ENCODE measurements around the gene VTCN1. TPM values are rescaled to one million over a fixed set of nuclear protein-coding genes. Genes with fewer than 3 reads are reported as not detected.
"Not testable (repeated sequence)": the region's sequence is repeated elsewhere in the genome, so short reads cannot be mapped to it uniquely, and the experiment has no call there.

VTCN1 gene
- polyA plus RNA-seq, 6 donors from 2014 or later = not detected

- Mint-ChIP-seq H3K27ac (no peak overlapping the region), H3K27me3 (no peaks in the 10 kb centered on the region), H3K36me3 (no peaks in the 10 kb centered on the region), H3K9me3 (no peaks in the 10 kb centered on the region), H3K4me3 (no peak overlapping the region), H3K4me1 (no peaks in the 10 kb centered on the region)
- ATAC-seq (ENCODE audit: low read depth in 2 of 2) (no peak), DNase-seq (no peak)
These were observed 98.5 kb downstream of the VTCN1 start for GRCh38 chr1:117112047-117112717.

- Mint-ChIP-seq H3K4me3 (no peak overlapping the region), H3K36me3 (no peaks in the 10 kb centered on the region), H3K9me3 (no peaks in the 10 kb centered on the region), H3K4me1 (no peaks in the 10 kb centered on the region), H3K27me3 (no peaks in the 10 kb centered on the region), H3K27ac (no peak overlapping the region)
- no peak for DNase-seq
- no peak for ATAC-seq (ENCODE audit: low read depth in 2 of 2)
These were observed 100.0 kb downstream of the VTCN1 start for GRCh38 chr1:117110774-117111173.

- Mint-ChIP-seq H3K27me3 (no peaks in the 10 kb centered on the region), H3K4me3 (no peak overlapping the region)
These were observed 103.4 kb downstream of the VTCN1 start for GRCh38 chr1:117107364-117107763.

DNA sequence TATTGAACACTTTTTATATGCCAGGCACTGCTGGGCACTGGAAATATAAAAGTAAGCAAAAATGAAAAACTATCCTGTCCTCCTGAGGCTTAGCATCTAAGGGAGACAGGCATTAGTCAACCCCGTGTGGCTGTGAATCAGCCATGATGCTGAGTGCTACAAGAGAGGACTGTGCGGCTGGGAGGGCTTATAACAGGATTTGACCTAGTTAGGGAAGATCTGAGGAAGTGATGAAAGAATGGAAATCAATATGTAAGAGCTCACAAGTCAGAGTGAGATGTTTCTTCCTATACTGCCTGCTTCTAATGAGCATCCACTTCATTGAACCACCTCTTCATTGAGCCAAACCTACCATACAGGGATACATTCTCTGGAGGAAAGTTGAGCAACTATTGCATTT lies 104.2 kb downstream of the VTCN1 start:
- Mint-ChIP-seq H3K4me3 (no peak overlapping the region), H3K27me3 (no peaks in the 10 kb centered on the region), H3K27ac (no peak overlapping the region), H3K9me3 (no peaks in the 10 kb centered on the region), H3K36me3 (peaks cover 6 to 7% of the 10 kb centered on the region in 2 donors), H3K4me1 (no peaks in the 10 kb centered on the region)
- ATAC-seq (ENCODE audit: low read depth in 2 of 2) = no peak
- DNase-seq = no peak

More at GRCh38 chr1:117107364-117107763, 103.4 kb downstream of the VTCN1 start:
- H3K4me1 Mint-ChIP-seq = no peaks in the 10 kb centered on the region
- no peak for DNase-seq
- H3K27ac Mint-ChIP-seq = no peak overlapping the region
- peaks cover 0 to 1% of the 10 kb centered on the region in 2 donors for H3K36me3 Mint-ChIP-seq
- no peak for ATAC-seq (ENCODE audit: low read depth in 2 of 2)
- H3K9me3 Mint-ChIP-seq = no peaks in the 10 kb centered on the region

DNA sequence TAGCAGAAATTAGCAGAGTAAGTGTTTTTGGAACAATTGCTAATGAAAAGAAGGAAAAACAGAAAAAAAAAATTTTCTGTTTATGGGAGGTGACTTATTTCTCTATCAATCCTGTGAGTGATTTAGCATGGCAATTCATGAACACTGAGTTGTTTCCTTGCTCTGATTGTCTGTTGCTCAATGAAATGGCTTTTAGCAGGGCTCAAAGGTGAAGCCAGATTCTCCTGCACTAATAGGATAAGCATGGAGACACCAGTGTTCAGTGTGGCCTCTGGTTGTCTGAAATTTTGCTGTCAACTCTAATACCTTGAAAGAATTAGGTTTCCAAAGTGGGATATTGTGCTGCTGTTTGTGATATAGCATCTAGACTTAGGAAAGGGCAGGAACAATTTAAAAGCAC lies 105.0 kb downstream of the VTCN1 start:
- DNase-seq = no peak
- Mint-ChIP-seq H3K4me1 (no peaks in the 10 kb centered on the region), H3K27ac (no peak overlapping the region), H3K4me3 (no peak overlapping the region), H3K27me3 (no peaks in the 10 kb centered on the region), H3K36me3 (peaks cover 10 to 13% of the 10 kb centered on the region in 2 donors), H3K9me3 (no peaks in the 10 kb centered on the region)
- ATAC-seq (ENCODE audit: low read depth in 2 of 2) = no peak

- Mint-ChIP-seq H3K9me3 (no peaks in the 10 kb centered on the region), H3K36me3 (peaks cover 17 to 20% of the 10 kb centered on the region in 2 donors), H3K27ac (no peak overlapping the region), H3K4me3 (no peak overlapping the region), H3K4me1 (no peaks in the 10 kb centered on the region), H3K27me3 (no peaks in the 10 kb centered on the region)
- ATAC-seq (ENCODE audit: low read depth in 2 of 2) (no peak), DNase-seq (no peak)
These were observed 105.7 kb downstream of the VTCN1 start for GRCh38 chr1:117104986-117105385.

DNA sequence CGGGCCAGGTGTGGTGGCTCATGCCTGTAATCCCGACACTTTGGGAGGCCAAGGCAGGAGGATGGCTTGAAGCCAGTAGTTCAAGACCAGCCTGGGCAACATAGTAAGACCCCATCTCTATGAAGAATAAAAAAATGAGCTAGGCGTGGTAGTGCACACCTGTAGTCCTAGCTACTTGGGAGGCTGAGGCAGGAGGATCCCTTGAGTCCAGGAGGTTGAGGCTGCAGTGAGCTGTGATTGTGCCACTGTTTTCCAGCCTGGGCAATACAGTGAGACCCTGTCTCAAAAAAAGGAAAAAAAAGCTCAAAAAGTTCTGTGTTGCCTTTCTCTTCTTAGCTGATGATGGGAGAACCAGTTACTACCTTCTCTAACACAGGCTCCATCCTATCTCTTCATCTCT lies 108.9 kb downstream of the VTCN1 start:
- not testable (repeated sequence) for DNase-seq; H3K4me1 Mint-ChIP-seq; H3K9me3 Mint-ChIP-seq; ATAC-seq (ENCODE audit: low read depth in 2 of 2); H3K4me3 Mint-ChIP-seq; H3K27ac Mint-ChIP-seq; H3K27me3 Mint-ChIP-seq
- H3K36me3 Mint-ChIP-seq = peaks cover 25 to 37% of the 10 kb centered on the region in 2 donors

DNA sequence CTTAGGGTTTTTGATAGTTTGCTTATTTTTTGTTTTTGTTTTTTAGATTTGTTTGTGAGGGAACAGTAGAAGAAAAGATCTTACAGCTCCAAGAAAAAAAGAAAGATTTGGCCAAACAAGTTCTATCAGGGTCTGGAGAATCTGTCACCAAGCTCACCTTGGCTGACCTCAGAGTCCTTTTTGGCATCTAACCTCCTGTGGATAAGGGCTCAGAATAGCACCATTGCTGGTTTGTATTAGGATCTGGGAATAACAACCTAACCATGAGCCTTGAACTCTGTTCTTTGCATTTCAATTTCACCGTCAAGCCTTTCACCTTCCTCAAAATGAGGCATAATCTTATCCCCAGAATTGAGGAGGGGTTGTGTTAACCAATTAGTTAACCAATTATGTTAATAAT lies 109.4 kb downstream of the VTCN1 start:
- ATAC-seq (ENCODE audit: low read depth in 2 of 2) = no peak
- Mint-ChIP-seq H3K27me3 (no peaks in the 10 kb centered on the region), H3K27ac (no peak overlapping the region), H3K36me3 (peaks cover 25 to 37% of the 10 kb centered on the region in 2 donors), H3K4me1 (no peaks in the 10 kb centered on the region), H3K4me3 (no peak overlapping the region), H3K9me3 (no peaks in the 10 kb centered on the region)
- no peak for DNase-seq

- peaks cover 25 to 46% of the 10 kb centered on the region in 2 donors for H3K36me3 Mint-ChIP-seq
- no peaks in the 10 kb centered on the region for H3K9me3 Mint-ChIP-seq
- no peaks in the 10 kb centered on the region for H3K27me3 Mint-ChIP-seq
- no peak overlapping the region for H3K4me3 Mint-ChIP-seq
- H3K4me1 Mint-ChIP-seq = no peaks in the 10 kb centered on the region
- no peak overlapping the region for H3K27ac Mint-ChIP-seq
- ATAC-seq (ENCODE audit: low read depth in 2 of 2) = no peak
- DNase-seq = no peak
These were observed 112.3 kb downstream of the VTCN1 start for GRCh38 chr1:117098287-117098890.

GRCh38 chr1:117097443-117097842 lies 113.3 kb downstream of the VTCN1 start:
- no peak for DNase-seq
- H3K27ac Mint-ChIP-seq = no peak overlapping the region
- peaks cover 24 to 46% of the 10 kb centered on the region in 2 donors for H3K36me3 Mint-ChIP-seq
- H3K4me1 Mint-ChIP-seq = no peaks in the 10 kb centered on the region
- H3K4me3 Mint-ChIP-seq = no peak overlapping the region
- H3K9me3 Mint-ChIP-seq = no peaks in the 10 kb centered on the region
- no peak for ATAC-seq (ENCODE audit: low read depth in 2 of 2)
- H3K27me3 Mint-ChIP-seq = no peaks in the 10 kb centered on the region

GRCh38 chr1:117096951-117097408 lies 113.7 kb downstream of the VTCN1 start:
- Mint-ChIP-seq H3K36me3 (peaks cover 20 to 43% of the 10 kb centered on the region in 2 donors), H3K9me3 (no peaks in the 10 kb centered on the region), H3K27ac (no peak overlapping the region), H3K27me3 (no peaks in the 10 kb centered on the region), H3K4me3 (no peak overlapping the region), H3K4me1 (no peaks in the 10 kb centered on the region)
- DNase-seq (no peak), ATAC-seq (ENCODE audit: low read depth in 2 of 2) (no peak)

GRCh38 chr1:117094841-117095604 lies 115.7 kb downstream of the VTCN1 start:
- Mint-ChIP-seq H3K27me3 (no peaks in the 10 kb centered on the region), H3K4me3 (no peak overlapping the region), H3K27ac (no peak overlapping the region), H3K36me3 (peaks cover 21 to 37% of the 10 kb centered on the region in 2 donors), H3K9me3 (no peaks in the 10 kb centered on the region), H3K4me1 (no peaks in the 10 kb centered on the region)
- ATAC-seq (ENCODE audit: low read depth in 2 of 2) (no peak), DNase-seq (no peak)

GRCh38 chr1:117093870-117094621 lies 116.7 kb downstream of the VTCN1 start:
- no peak overlapping the region for H3K4me3 Mint-ChIP-seq
- H3K4me1 Mint-ChIP-seq = no peaks in the 10 kb centered on the region
- no peaks in the 10 kb centered on the region for H3K9me3 Mint-ChIP-seq
- peaks cover 15 to 33% of the 10 kb centered on the region in 2 donors for H3K36me3 Mint-ChIP-seq
- H3K27ac Mint-ChIP-seq = peak overlapping the region in 2 of 6 donors; percentile 78 to 84
- H3K27me3 Mint-ChIP-seq = no peaks in the 10 kb centered on the region
- ATAC-seq (ENCODE audit: low read depth in 2 of 2) (peak; percentile 45 to 52), DNase-seq (no peak)

All from naive B cell (primary cell).